WTC11 (cell line): ENCODE measurements around the gene ARL6IP5. TPM values are rescaled to one million over a fixed set of nuclear protein-coding genes. Genes with fewer than 3 reads are reported as not detected.

Experiments
- ATAC-seq: fragments of 200-7000 bp; cut with Tn5 transposase; 2 replicates; pipeline ENCODE4 v1.10.0; 2021; ENCODE audit warnings: mild to moderate bottlenecking, moderate library complexity
- CTCF ChIA-PET: fragments of 300-600 bp; sonication (Branson Sonifier 250); formaldehyde crosslinking; loops from one replicate; lab custom pipeline; 2021; ENCODE audit warnings: antibody characterized with exemption; lab: Charles Lee
- POLR2A ChIA-PET: fragments of 350-600 bp; sonication (Branson Sonifier 250); formaldehyde crosslinking; loops from one replicate; lab custom pipeline; 2021; ENCODE audit warnings: antibody characterized with exemption; lab: Charles Lee
- DNase-seq: peaks from one replicate; pipeline ENCODE4 v3.0.0; 2021; ENCODE audit warnings: low spot score
- H3K27ac Mint-ChIP-seq: 2 replicates; pipeline ENCODE4 v1.8.0; 2021; ENCODE audit warnings: mixed read lengths
- H3K27me3 Mint-ChIP-seq: 2 replicates; pipeline ENCODE4 v1.8.0; 2021; ENCODE audit warnings: low read depth, mild to moderate bottlenecking, moderate library complexity, mixed read lengths
- H3K36me3 Mint-ChIP-seq: 2 replicates; pipeline ENCODE4 v1.8.0; 2021; ENCODE audit warnings: mixed read lengths
- H3K4me1 Mint-ChIP-seq: 2 replicates; pipeline ENCODE4 v1.8.0; 2022; ENCODE audit warnings: mixed read lengths
- H3K4me3 Mint-ChIP-seq: 2 replicates; pipeline ENCODE4 v1.8.0; 2021; ENCODE audit warnings: mild to moderate bottlenecking, moderate library complexity, mixed read lengths
- H3K9me3 Mint-ChIP-seq: 2 replicates; pipeline ENCODE4 v1.8.0; 2021; ENCODE audit warnings: mixed read lengths
- AFF4 ChIP-seq: sonication (generic); formaldehyde crosslinking; IDR thresholded peaks from 2 replicates; pipeline ENCODE4 v1.8.1; 2023; ENCODE audit warnings: mild to moderate bottlenecking, missing genetic modification reagents, borderline replicate concordance
- ATF1 ChIP-seq: sonication (generic); formaldehyde crosslinking; IDR thresholded peaks from 2 replicates; pipeline ENCODE4 v1.8.1; 2023; ENCODE audit warnings: mild to moderate bottlenecking, moderate library complexity, missing genetic modification reagents
- ATF3 ChIP-seq: sonication (generic); formaldehyde crosslinking; conservative IDR thresholded peaks from 2 replicates; pipeline ENCODE4 v1.8.1; 2022; ENCODE audit warnings: mild to moderate bottlenecking, missing genetic modification reagents
- CBFB ChIP-seq: sonication (generic); formaldehyde crosslinking; IDR thresholded peaks from 2 replicates; pipeline ENCODE4 v1.8.1; 2022; ENCODE audit warnings: mild to moderate bottlenecking, low read depth, missing genetic modification reagents
- CREB1 ChIP-seq: sonication (generic); formaldehyde crosslinking; IDR thresholded peaks from 2 replicates; pipeline ENCODE4 v1.8.0; 2023; ENCODE audit warnings: mild to moderate bottlenecking, missing genetic modification reagents
- CREM ChIP-seq: sonication (generic); formaldehyde crosslinking; IDR thresholded peaks from 2 replicates; pipeline ENCODE4 v1.8.1; 2022; ENCODE audit warnings: mild to moderate bottlenecking, missing genetic modification reagents, moderate library complexity
- E2F1 ChIP-seq: sonication (generic); formaldehyde crosslinking; IDR thresholded peaks from 2 replicates; pipeline ENCODE4 v1.8.0; 2022; ENCODE audit warnings: mild to moderate bottlenecking, missing genetic modification reagents
- E2F5 ChIP-seq: sonication (generic); formaldehyde crosslinking; IDR thresholded peaks from 2 replicates; pipeline ENCODE4 v1.8.1; 2022; ENCODE audit warnings: mild to moderate bottlenecking, moderate library complexity, missing genetic modification reagents
- EMX1 ChIP-seq: fragments of 250-450 bp; sonication (Bioruptor Pico); IDR thresholded peaks from 2 replicates; pipeline ENCODE4 v1.8.0; 2021; ENCODE audit warnings: mild to moderate bottlenecking
- ETV6 ChIP-seq: sonication (generic); formaldehyde crosslinking; IDR thresholded peaks from 2 replicates; pipeline ENCODE4 v1.8.1; 2022; ENCODE audit warnings: mild to moderate bottlenecking, missing genetic modification reagents
- GRHL2 ChIP-seq: fragments of 250-450 bp; sonication (Bioruptor Pico); IDR thresholded peaks from 2 replicates; pipeline ENCODE4 v1.8.0; 2022; ENCODE audit warnings: mild to moderate bottlenecking, moderate library complexity; ENCODE audit not compliant: insufficient replicate concordance, severe bottlenecking
- NFE2L1 ChIP-seq: sonication (generic); formaldehyde crosslinking; IDR thresholded peaks from 2 replicates; pipeline ENCODE4 v1.8.1; 2023; ENCODE audit warnings: missing genetic modification reagents
- RELA ChIP-seq: sonication (generic); formaldehyde crosslinking; IDR thresholded peaks from 2 replicates; pipeline ENCODE4 v1.8.1; 2022; ENCODE audit warnings: missing genetic modification reagents, mild to moderate bottlenecking, borderline replicate concordance
- RORB ChIP-seq: fragments of 250-450 bp; sonication (Bioruptor Pico); IDR thresholded peaks from 2 replicates; pipeline ENCODE4 v1.9.0; 2021; ENCODE audit warnings: mild to moderate bottlenecking
- SP1 ChIP-seq: sonication (generic); formaldehyde crosslinking; conservative IDR thresholded peaks from 2 replicates; pipeline ENCODE4 v1.8.1; 2022; ENCODE audit warnings: missing genetic modification reagents
- TEAD1 ChIP-seq: sonication (generic); formaldehyde crosslinking; IDR thresholded peaks from 2 replicates; pipeline ENCODE4 v1.8.0; 2022; ENCODE audit warnings: mild to moderate bottlenecking, missing genetic modification reagents
- TP53 ChIP-seq: sonication (generic); formaldehyde crosslinking; IDR thresholded peaks from 2 replicates; pipeline ENCODE4 v1.8.1; 2023; ENCODE audit warnings: mild to moderate bottlenecking, missing genetic modification reagents
- ZMAT4 ChIP-seq: fragments of 250-450 bp; sonication (Bioruptor Pico); IDR thresholded peaks from 2 replicates; pipeline ENCODE4 v1.9.0; 2021; ENCODE audit warnings: mild to moderate bottlenecking
- ZNF121 ChIP-seq: sonication (generic); formaldehyde crosslinking; IDR thresholded peaks from 2 replicates; pipeline ENCODE4 v1.8.0; 2023; ENCODE audit warnings: missing genetic modification reagents
- total RNA-seq: library from RNA; stranded (reverse); gene quantifications from 3 replicates; pipeline ENCODE4 v1.2.3, GENCODE V29; 2021

The ARL6IP5 gene
- total RNA-seq, 1 experiment from 2014 or later = 28.4 TPM

GRCh38 chr3:69087030-69087791, 2.5 kb downstream of the ARL6IP5 start:
- TF ChIP-seq RELA (CRISPR knock-in tag) (no peak), ZNF121 (CRISPR knock-in tag) (peak; percentile 70; the same call in 1 of the 2 replicates)
- Mint-ChIP-seq H3K4me3 (no peak overlapping the region), H3K27me3 (no peaks in the 10 kb centered on the region), H3K27ac (no peak overlapping the region), H3K36me3 (no peaks in the 10 kb centered on the region), H3K4me1 (peaks cover 53% of the 10 kb centered on the region), H3K9me3 (no peaks in the 10 kb centered on the region)
- CTCF ChIA-PET = no interaction called here
- no peak for ATAC-seq
- POLR2A ChIA-PET = no interaction called here
- no peak for DNase-seq

- ChIA-PET POLR2A (no interaction called here), CTCF (no interaction called here)
- TF ChIP-seq RORB = no peak
- Mint-ChIP-seq H3K9me3 (no peaks in the 10 kb centered on the region), H3K4me3 (no peak overlapping the region), H3K4me1 (peaks cover 54% of the 10 kb centered on the region), H3K36me3 (no peaks in the 10 kb centered on the region), H3K27me3 (no peaks in the 10 kb centered on the region), H3K27ac (no peak overlapping the region; the same call in 1 of the 2 replicates)
- DNase-seq (no peak), ATAC-seq (no peak)
These were observed 3.3 kb downstream of the ARL6IP5 start for GRCh38 chr3:69088063-69088462.

GRCh38 chr3:69090021-69090420, 5.3 kb downstream of the ARL6IP5 start:
- H3K9me3 Mint-ChIP-seq = no peaks in the 10 kb centered on the region
- no peak overlapping the region for H3K4me3 Mint-ChIP-seq
- ATAC-seq = no peak
- H3K4me1 Mint-ChIP-seq = peaks cover 56% of the 10 kb centered on the region
- TF ChIP-seq CBFB (CRISPR knock-in tag) (no peak), GRHL2 (CRISPR knock-in tag) (no peak), EMX1 (no peak), ZMAT4 (CRISPR knock-in tag) (no peak), NFE2L1 (CRISPR knock-in tag) (no peak), E2F1 (CRISPR knock-in tag) (no peak)
- CTCF ChIA-PET = interaction anchor here (0.7 kb wide), 1 partner anchor 192 kb away, joined by 3 read pairs; no protein-coding TSS in a partner anchor
- DNase-seq = no peak
- no peaks in the 10 kb centered on the region for H3K36me3 Mint-ChIP-seq
- H3K27ac Mint-ChIP-seq = peak overlapping the region; percentile 9; the same call in 1 of the 2 replicates
- POLR2A ChIA-PET = no interaction called here
- H3K27me3 Mint-ChIP-seq = no peaks in the 10 kb centered on the region

- Mint-ChIP-seq H3K27ac (no peak overlapping the region; the same call in 1 of the 2 replicates), H3K9me3 (no peaks in the 10 kb centered on the region)
- CTCF ChIA-PET = interaction anchor here (0.6 to 1.2 kb wide), 3 partner anchors 30 to 78 kb away, joined by 3 to 8 read pairs (median 3); partner anchors contain the start of gene LMOD3
These were observed 6.8 kb downstream of the ARL6IP5 start for GRCh38 chr3:69091389-69092029.

More at GRCh38 chr3:69091389-69092029, 6.8 kb downstream of the ARL6IP5 start:
- DNase-seq (no peak), ATAC-seq (no peak)
- H3K36me3 Mint-ChIP-seq = no peaks in the 10 kb centered on the region
- no peaks in the 10 kb centered on the region for H3K27me3 Mint-ChIP-seq
- H3K4me1 Mint-ChIP-seq = peaks cover 59% of the 10 kb centered on the region
- POLR2A ChIA-PET = interaction anchor here (0.6 kb wide), 1 partner anchor 9 kb away, joined by 7 read pairs; no protein-coding TSS in a partner anchor
- H3K4me3 Mint-ChIP-seq = no peak overlapping the region
- TF ChIP-seq ATF3 (CRISPR knock-in tag) (no peak), CREB1 (no peak), CREM (no peak), SP1 (no peak), AFF4 (CRISPR knock-in tag) (no peak), E2F5 (no peak), ETV6 (CRISPR knock-in tag) (no peak), TP53 (CRISPR knock-in tag) (no peak), TEAD1 (CRISPR knock-in tag) (no peak), ATF1 (no peak)
